ENCODE data around the gene GFY.

GRCh38 chr19:49411681-49412326 is 13.4 kb upstream of the GFY start:
- TF ChIP-seq RBM14 (IDR thresholded peaks at IDR 0.05; ENCODE audit: borderline replicate concordance, insufficient read depth, low read depth, low read length) (no peak), POLR2A (conservative IDR thresholded peaks at IDR 0.05) (no peak), TBL1XR1 (IDR thresholded peaks at IDR 0.05; ENCODE audit: low read length in 2 of 2) (no peak)
